ENCODE results near the gene POM121L2.

DNA sequence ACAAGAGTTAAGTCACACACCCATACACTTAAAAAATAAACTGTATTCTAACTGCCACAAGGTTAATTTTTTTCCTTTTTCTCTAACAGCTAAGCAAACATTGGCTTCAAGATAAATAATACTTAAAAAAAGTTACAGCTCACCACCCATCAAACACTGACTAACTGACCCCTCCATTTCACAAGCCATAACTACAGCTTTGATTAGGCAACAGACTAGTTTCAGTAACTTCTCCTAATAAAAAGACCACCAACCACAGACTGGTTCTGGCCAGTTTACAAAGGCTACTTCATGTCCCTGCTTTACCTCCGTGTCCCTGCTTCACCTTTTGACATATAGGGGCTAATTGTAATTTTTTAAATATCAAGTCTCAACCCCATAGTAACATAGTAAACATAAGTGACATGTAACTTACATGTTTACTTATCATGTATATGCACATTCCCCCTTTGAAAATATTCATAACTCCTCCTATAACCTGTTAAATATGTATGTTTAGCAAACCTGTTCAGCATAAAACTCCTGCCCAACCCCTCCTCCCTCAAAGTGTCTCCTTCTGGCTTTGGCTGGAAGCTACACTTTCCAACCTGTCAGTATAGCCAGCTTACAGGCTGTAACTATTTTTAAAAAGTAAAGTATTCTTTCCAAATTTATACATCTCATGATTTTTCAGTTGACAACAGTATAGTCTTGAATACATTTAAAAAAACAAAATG is 15.1 kb upstream of the POM121L2 start:
- TF ChIP-seq, protein P1, sequence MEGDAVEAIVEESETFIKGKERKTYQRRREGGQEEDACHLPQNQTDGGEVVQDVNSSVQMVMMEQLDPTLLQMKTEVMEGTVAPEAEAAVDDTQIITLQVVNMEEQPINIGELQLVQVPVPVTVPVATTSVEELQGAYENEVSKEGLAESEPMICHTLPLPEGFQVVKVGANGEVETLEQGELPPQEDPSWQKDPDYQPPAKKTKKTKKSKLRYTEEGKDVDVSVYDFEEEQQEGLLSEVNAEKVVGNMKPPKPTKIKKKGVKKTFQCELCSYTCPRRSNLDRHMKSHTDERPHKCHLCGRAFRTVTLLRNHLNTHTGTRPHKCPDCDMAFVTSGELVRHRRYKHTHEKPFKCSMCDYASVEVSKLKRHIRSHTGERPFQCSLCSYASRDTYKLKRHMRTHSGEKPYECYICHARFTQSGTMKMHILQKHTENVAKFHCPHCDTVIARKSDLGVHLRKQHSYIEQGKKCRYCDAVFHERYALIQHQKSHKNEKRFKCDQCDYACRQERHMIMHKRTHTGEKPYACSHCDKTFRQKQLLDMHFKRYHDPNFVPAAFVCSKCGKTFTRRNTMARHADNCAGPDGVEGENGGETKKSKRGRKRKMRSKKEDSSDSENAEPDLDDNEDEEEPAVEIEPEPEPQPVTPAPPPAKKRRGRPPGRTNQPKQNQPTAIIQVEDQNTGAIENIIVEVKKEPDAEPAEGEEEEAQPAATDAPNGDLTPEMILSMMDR (conservative IDR thresholded peaks at IDR 0.05 in 1 of 2, IDR thresholded peaks at IDR 0.05 in 1 of 2; ENCODE audit: extremely low read depth in 1 of 2, insufficient read depth in 1 of 2, low read depth in 1 of 2, low read length in 2 of 2): no peak
- no peak for TF ChIP-seq EZH2 (IDR thresholded peaks at IDR 0.05; ENCODE audit: borderline replicate concordance, low read length)
